Ovary (tissue), 9 donors: ENCODE data around the gene CTSL. TPM values are rescaled to one million over a fixed set of nuclear protein-coding genes. Genes with fewer than 3 reads are reported as not detected.
"Not testable (repeated sequence)": the region's sequence is repeated elsewhere in the genome, so short reads cannot be mapped to it uniquely, and the experiment has no call there.

Experiments used
- DNase-seq, 5 donors: peaks; one replicate each; pipeline ENCODE4 v3.0.0-alpha.2; 2019 to 2020
- H3K27ac ChIP-seq, 2 donors: fragments of 200-600 bp; one replicate each; pipeline versions ENCODE4 v1.5.1 to v1.8.0; 2019 to 2022
- H3K27me3 ChIP-seq: fragments of 200-600 bp; one replicate; pipeline ENCODE4 v1.8.0; 2022
- H3K36me3 ChIP-seq: fragments of 200-600 bp; sonication (generic); one replicate; pipeline ENCODE4 v1.5.1; 2019
- H3K4me1 ChIP-seq: one replicate; pipeline ENCODE4 v1.8.1; 2013; ENCODE audit warnings: mild to moderate bottlenecking, moderate library complexity; ENCODE audit not compliant: insufficient read depth
- H3K4me3 ChIP-seq: fragments of 200-600 bp; sonication (generic); one replicate; pipeline ENCODE4 v1.5.1; 2017
- H3K9me3 ChIP-seq, 2 donors: fragments of 200-600 bp in 1 of 2; sonication (generic) in 1 of 2; one replicate each; pipeline versions ENCODE4 v1.5.1 to v1.8.1; 2013 to 2019; ENCODE audit warnings: mild to moderate bottlenecking in 1 of 2, moderate library complexity in 1 of 2
- EP300 ChIP-seq: sonication (generic); formaldehyde crosslinking; IDR thresholded peaks from one replicate; pipeline ENCODE4 v1.6.1; 2017; ENCODE audit warnings: antibody characterized with exemption
- POLR2A ChIP-seq: fragments of 450-650 bp; IDR thresholded peaks from one replicate; pipeline ENCODE4 v1.6.1; 2017; ENCODE audit warnings: antibody characterized with exemption, mild to moderate bottlenecking, moderate library complexity
- WGBS, 3 donors: extraction: QIAGEN DNeasy Blood & Tissue Kit in 1 of 3; methylation state at CpG; one replicate each; pipeline versions ENCODE4 v1.1.5 to v1.1.7; 2013 to 2017; 5-methylcytosine and 5-hydroxymethylcytosine counted together
- intact Hi-C, 4 donors: fragments of 100-400 bp; cut with DNase I; formaldehyde crosslinking; loops; one replicate each; pipeline versions ENCODE4 v1.11.0 to v1.15.1; 2022 to 2023
- polyA plus RNA-seq, 2 donors: library from polyadenylated mRNA; stranded (reverse); fragments of 200-250 nt in 1 of 2; fragments of 350-450 nt in 1 of 2; fragmentation: Illumina TruSeq in 1 of 2; extraction: RNeasy Lipid Tissue Mini Kit (QIAGEN cat#74804) in 1 of 2; gene quantifications; one replicate each; pipeline ENCODE4 v1.2.3, GENCODE V29; 2013 to 2014
- total RNA-seq, 7 donors: library from RNA; depleted of rRNA in 2 of 7; stranded (reverse); fragments of >200 nt in 2 of 7; fragmentation: NEBNext Ultra II Directional in 3 of 7; extraction: Animal tissue kit (Norgen Biotek cat#: 25700) in 3 of 7; gene quantifications; one replicate each; pipeline versions ENCODE4 v1.1.0 to v1.2.4, GENCODE V29; 2016 to 2023
- TF ChIP-seq, protein P1 (sequence below), 3 donors: fragments of 450-650 bp in 2 of 3; fragments of 200-600 bp in 1 of 3; IDR thresholded peaks; one replicate each; pipeline versions ENCODE4 v1.5.1 to v1.8.0; 2016 to 2022; ENCODE audit warnings: antibody characterized with exemption in 3 of 3, mild to moderate bottlenecking in 1 of 3
- donor health status: DM: no; HTN: no; CAD: no; lungs with moderate emphysema.
- donor health status: DM: no; HTN: no; CAD: no.
- donor health status: Bipolar disorder and iron deficiency.
- donor health status: DM: yes; HTN: yes; CAD: no.
- donor health status: DM: no; HTN: no; CAD: no.
- donor health status: DM: yes; HTN: yes; CAD: no.

The CTSL gene
- total and polyA plus RNA-seq, 9 donors = 94.0 to 219 (median 115) TPM

DNA sequence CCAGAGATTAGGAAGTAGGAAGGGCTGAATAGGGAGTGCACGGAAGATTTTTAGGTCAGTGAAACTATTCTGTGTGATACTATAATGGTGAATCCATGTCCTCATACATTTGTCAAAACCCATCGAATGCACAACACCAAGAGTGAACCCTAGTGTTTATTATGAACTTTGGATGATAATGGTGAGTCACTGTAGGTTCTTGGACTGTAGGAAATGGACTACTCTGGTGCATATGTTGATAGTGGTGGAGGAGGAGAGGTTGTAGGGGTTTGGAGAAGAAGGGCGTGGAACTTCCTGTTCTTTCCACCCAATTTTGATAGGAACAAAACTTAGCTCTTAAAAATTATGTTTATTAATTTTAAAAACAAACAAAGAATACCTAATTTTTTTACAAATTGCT, 14.3 kb downstream of the CTSL start:
- Histone ChIP-seq H3K4me1 (no peaks in the 10 kb centered on the region), H3K27me3 (no peaks in the 10 kb centered on the region), H3K4me3 (no peak overlapping the region), H3K9me3 (peaks cover 0 to 5% of the 10 kb centered on the region in 2 donors), H3K36me3 (no peaks in the 10 kb centered on the region), H3K27ac (no peak overlapping the region)
- intact Hi-C loops = no loop called here
- WGBS, 3 donors = 44 to 48% (median 46%) methylated on average over 3 of the region's 3 CpGs
- TF ChIP-seq, protein P1, sequence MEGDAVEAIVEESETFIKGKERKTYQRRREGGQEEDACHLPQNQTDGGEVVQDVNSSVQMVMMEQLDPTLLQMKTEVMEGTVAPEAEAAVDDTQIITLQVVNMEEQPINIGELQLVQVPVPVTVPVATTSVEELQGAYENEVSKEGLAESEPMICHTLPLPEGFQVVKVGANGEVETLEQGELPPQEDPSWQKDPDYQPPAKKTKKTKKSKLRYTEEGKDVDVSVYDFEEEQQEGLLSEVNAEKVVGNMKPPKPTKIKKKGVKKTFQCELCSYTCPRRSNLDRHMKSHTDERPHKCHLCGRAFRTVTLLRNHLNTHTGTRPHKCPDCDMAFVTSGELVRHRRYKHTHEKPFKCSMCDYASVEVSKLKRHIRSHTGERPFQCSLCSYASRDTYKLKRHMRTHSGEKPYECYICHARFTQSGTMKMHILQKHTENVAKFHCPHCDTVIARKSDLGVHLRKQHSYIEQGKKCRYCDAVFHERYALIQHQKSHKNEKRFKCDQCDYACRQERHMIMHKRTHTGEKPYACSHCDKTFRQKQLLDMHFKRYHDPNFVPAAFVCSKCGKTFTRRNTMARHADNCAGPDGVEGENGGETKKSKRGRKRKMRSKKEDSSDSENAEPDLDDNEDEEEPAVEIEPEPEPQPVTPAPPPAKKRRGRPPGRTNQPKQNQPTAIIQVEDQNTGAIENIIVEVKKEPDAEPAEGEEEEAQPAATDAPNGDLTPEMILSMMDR (IDR thresholded peaks at IDR 0.05) = no peak
- no peak for TF ChIP-seq EP300
- TF ChIP-seq POLR2A = no peak
- DNase-seq = no peak

DNA sequence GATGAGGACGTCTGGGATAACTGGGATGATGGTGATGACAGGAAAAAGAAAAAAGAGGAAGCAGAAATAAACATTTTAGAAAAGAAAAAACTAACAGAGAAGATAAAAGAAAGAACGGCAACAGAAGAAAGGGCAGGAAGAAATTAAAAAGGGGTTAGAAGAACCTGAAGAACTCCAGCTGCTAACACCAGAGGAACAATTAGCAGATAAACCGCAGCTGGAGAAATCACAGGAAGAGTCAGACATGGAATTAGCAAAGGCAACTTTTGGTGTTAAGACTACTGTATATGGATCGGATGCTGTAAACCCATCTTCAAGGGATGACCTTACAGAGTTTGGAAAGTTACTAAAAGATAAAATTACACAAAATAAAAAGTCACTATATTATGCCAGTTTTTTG, 15.4 kb downstream of the CTSL start:
- Histone ChIP-seq H3K4me1 (no peaks in the 10 kb centered on the region), H3K27ac (no peak overlapping the region), H3K4me3 (no peak overlapping the region), H3K36me3 (no peaks in the 10 kb centered on the region), H3K9me3 (peaks cover 0 to 5% of the 10 kb centered on the region in 2 donors), H3K27me3 (no peaks in the 10 kb centered on the region)
- no peak for TF ChIP-seq EP300
- no peak for TF ChIP-seq POLR2A
- TF ChIP-seq, protein P1 (IDR thresholded peaks at IDR 0.05) = no peak
- WGBS, 3 donors = 4 to 6% (median 5%) methylated on average over 4 of the region's 4 CpGs
- DNase-seq = no peak
- intact Hi-C loops = no loop called here

DNA sequence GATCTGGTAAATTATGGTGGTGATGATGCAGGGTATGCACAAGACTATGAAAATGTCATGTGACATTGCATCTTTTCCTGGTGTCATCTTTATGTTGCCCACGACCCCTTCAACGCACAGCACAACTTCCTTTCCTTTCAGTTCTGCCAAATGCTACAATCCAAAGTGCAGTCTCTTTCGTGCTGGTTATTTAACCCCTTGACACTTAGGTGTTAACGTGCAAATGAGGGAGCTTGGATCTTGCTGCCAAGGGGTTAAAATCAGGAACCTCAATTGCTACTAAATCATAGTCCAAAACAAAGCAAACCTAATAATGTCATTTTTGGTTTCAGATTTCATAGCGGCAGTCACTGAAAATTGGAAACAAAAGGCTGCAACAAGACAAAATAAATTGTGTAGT, 16.0 kb downstream of the CTSL start:
- WGBS, 3 donors = 6 to 13% (median 7%) methylated on average over 5 of the region's 5 CpGs
- intact Hi-C loops = no loop called here
- no peaks in the 10 kb centered on the region for H3K27me3 ChIP-seq

DNA sequence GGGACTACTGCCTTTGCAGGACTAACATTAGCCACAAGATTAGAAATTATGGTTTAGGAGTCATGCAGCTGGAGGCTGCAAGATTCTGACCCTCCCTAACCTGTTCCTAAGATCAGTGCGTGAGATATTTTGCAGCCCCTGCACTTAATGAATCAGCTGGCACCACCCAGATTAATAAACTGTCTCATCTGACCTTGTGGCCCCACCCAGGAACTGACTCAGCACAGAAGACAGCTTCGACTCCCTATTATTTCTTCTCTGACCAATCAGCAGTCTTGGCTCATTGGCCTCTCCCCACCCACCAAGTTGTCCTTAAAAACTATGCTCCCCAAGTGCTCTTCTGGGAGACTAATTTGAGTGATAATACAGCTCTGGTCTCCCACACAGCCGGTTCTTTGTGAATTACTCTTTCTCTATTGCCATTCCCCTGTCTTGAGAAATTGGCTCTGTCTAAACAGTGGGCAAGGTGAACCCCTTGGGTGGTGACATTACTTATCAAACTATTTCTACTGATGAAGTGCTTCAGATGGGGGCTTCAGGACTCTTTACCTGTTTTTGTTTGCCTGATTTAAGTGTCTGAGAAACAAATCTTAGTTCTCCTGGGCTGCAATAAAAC, 17.0 kb downstream of the CTSL start:
- no peaks in the 10 kb centered on the region for H3K36me3 ChIP-seq
- no peak for DNase-seq
- WGBS, 3 donors = 85 to 90% (median 87%) methylated on average over 3 of the region's 3 CpGs
- intact Hi-C loops = no loop called here
- H3K9me3 ChIP-seq = peaks cover 0 to 5% of the 10 kb centered on the region in 2 donors
- H3K27ac ChIP-seq = no peak overlapping the region
- TF ChIP-seq, protein P1 (IDR thresholded peaks at IDR 0.05) = no peak
- TF ChIP-seq POLR2A = no peak
- no peak for TF ChIP-seq EP300
- no peaks in the 10 kb centered on the region for H3K4me1 ChIP-seq
- H3K4me3 ChIP-seq = no peak overlapping the region
- H3K27me3 ChIP-seq = no peaks in the 10 kb centered on the region

More for the DNA sequence above, 16.0 kb downstream of the CTSL start:
- Histone ChIP-seq H3K27ac (no peak overlapping the region), H3K36me3 (no peaks in the 10 kb centered on the region), H3K4me1 (no peaks in the 10 kb centered on the region), H3K4me3 (no peak overlapping the region), H3K9me3 (peaks cover 0 to 5% of the 10 kb centered on the region in 2 donors)
- TF ChIP-seq, protein P1 (IDR thresholded peaks at IDR 0.05) = no peak
- no peak for TF ChIP-seq EP300
- no peak for TF ChIP-seq POLR2A
- DNase-seq = no peak

DNA sequence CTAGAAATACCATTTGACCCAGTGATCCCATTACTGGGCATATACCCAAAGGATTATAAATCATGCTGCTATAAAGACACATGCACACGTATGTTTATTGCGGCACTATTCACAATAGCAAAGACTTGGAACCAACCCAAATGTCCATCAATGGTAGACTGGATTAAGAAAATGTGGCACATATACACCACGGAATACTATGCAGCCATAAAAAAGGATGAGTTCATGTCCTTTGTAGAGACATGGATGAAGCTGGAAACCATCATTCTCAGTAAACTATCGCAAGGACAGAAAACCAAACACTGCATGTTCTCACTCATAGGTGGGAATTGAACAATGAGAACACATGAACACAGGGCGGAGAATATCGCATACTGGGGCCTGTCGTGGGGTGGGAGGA, 18.3 kb downstream of the CTSL start:
- DNase-seq, H3K27ac ChIP-seq, intact Hi-C loops, H3K4me3 ChIP-seq, H3K9me3 ChIP-seq, H3K36me3 ChIP-seq, H3K27me3 ChIP-seq, H3K4me1 ChIP-seq: not testable (repeated sequence)
- WGBS, 3 donors = 93 to 96% (median 94%) methylated on average over 6 to 7 of the region's 7 CpGs
